ENCODE results near the gene NTM.

The NTM gene

DNA sequence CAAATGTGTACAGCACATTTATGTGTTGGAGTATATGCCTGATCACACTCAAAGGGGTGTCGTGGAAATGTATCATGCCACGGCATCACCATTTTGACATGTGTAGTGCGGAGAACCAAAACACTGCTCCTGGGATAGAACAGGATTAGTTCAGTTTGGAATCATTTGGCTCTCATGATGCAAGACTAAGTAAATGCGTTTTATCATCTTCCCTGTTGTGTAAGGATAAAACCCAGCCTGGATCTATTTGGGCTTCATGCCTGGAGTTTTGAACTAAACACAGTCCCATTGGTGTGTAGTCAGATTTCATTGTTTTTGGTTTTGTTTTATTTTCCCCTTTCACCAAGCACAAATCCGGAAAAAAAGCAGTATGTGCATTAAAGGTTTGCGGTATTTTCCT is 574.3 kb downstream of the NTM start:
- no peak for DNase-seq

DNA sequence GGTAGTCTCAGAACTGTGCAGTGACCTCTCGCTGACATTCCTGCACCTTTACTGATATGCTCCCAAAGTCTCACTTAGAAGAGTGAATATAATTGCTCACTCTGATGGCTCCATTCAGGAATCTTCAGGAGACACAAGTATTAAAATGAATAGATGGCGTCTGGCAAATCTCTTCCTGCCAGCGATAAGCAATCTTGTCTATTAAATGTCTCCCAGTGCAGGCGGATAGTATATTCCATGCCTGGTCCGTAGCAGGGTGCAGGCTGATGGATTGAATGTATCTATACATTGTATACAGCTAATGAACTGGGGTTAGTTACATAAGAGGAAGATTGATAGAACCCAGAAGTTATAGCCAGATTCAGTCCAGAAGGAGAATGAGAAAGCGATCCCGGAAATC is 575.3 kb downstream of the NTM start:
- DNase-seq, result no peak

DNA sequence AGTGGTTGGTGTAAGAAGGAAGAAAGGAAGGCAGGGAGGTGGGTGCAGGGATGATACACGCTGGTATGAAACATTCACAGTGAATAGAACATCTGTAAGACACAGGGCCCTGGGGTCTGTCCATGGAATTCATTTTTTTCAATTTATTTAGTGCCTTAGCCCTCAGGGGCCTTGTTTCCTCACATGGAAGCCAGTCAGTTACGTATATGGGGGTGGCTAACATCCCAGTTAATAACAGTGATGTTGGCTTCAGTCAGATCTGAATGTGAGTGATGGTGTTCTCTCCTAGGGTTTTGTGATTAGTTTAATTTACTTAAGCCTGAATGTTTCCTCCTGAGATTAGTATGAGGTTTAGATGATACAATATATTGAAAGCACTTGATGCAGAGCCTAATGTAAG is 577.1 kb downstream of the NTM start:
- no peak for DNase-seq

DNA sequence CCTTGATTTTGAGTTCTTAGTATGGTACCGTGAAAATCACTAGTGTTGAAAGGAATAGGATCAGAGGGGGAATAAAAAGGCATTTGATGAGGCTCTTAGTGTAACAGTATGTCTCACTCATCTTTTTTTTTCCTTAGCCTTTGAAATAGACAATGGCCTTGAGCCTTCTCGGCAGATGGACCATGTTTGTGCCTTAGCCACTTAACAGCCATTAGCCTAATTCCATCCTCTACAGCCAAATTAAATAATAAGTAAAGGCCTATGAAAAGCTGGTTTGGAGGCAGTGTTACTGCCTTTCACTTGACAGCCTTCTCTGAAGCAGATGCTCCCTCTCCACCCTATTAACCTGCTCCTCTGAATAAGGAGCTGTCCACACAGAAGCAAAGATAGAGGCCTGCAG is 580.7 kb downstream of the NTM start:
- DNase-seq, result peak; percentile 89

DNA sequence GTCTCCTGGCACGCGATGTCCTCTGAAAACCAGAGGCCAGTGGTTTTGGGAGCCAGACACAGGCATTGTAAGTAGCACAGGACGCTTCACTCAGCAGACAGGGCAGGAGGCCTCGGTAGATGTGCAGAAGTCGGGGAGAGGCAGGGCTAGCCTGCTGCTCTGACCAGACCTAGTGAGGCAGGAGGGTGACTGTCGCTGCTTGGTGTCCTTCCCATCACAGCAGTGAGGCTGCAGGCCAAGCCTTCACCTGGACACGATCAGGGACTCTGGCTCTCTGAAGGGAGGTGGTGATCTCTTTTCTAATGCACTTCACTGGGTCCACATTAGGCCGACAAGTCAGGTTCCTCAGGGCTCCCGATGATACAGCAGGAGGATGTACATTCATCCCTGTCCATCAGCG is 583.7 kb downstream of the NTM start:
- DNase-seq, result no peak

DNA sequence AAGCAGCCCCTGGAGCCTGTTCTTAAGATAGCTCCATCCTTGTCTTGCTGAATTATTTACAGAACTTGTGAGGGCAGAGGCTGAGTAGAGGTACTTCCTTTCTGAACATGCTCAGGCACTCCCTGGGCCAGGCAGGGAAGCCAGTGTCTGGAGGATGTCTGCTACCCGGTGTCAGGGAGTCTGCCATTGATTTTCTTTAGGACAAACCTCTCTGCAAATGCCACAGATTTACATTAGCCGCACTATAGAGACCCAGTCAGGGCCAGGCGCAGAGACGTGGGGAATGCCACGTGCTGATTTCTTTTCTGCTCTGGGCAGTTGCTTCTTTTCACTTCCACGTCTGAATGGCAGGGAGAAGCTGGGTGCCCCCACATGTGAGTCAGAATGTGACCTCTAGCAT is 585.5 kb downstream of the NTM start:
- no peak for DNase-seq

DNA sequence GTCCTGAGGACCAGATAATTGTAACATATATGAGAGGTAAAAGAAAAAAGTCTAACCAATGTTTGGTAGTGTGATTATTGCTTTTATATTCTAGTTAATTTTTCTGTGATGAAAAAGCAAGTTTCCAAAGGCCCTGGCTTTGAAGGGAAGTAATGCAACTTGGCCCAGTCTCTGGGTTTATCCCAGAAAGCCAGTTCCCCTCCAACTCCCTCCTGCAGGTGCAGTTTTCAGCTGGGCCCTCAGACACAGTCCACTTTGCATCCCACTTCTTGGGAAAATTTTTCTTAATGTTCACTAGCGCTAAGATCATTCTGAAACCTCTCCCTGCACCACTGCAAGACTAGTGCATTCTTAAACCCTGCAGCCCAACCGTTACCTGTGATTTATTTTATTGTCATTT is 586.8 kb downstream of the NTM start:
- DNase-seq, result no peak

DNA sequence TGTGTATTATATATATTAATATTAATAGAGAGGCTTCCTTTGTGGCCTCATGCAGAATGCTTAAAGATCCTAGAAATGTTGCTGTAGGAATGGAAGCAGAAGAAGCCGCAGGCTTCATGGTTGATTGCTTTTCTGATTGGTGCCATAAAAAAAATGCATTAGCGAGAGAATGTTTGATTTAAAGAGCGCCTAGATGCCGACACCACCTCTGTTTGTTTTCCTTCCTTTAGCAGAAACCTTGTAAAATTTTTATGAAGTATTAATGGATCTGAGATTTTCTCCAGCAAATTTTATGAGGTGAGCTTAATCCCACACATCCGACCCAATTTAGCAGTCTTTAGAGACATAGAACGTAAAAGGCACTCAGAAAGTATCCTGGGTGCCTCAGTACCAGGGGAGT is 587.5 kb downstream of the NTM start:
- DNase-seq, result no peak

DNA sequence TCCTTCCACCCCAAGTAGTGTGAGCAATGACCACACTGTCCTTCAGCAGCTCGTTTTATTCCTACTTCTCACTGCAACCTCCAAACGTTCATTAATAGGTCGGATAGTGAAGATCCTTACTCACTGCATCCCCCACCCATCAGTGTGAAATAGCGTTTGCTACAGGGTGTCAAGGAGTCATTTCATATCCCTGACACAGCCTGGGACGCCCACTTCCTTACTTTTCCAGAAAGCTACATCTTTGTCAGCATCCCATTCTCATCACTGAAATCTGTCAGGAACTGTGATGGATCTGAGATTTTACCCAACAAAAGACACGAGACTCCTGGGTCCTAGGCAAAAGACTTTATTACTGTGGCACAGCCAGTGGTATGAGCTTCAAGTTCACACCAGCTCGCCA is 592.4 kb downstream of the NTM start:
- no peak for DNase-seq

DNA sequence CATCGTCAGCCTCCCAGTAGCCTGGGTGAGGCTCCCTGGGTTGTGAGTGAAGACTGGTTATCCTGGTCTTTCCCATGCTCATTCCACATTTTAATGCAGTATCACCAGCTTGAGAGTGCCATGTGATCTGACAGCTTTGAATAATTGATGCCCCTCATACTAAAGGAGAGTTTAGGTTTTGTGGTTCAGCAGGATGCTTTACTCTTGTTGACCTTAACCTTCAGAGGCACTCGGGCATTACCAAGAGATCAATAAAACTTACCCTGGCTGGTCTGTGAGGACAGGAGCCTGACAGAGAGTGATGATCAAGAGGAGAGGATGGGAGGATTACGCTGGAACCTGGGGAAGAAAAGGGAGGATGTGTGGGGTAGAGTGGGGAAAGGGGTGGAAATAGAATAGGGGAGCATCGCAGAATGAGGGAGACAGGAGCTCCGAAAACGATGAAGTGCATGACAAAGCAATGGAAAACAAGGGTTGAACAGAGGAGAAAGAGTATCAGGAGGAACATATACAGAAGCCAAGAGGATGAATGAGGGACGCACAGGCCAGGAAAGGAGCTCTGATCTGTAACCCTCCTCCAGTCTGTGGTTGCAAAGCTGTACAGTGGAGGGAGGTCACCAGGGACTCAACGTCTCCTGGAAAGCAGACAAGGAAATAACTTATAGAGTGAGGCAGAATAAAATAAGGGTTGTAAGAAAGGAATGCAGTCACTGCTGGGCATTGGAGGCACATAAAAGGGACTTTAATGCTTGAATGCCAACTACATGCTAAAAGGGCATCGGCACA is 594.5 kb downstream of the NTM start:
- no peak for DNase-seq

DNA sequence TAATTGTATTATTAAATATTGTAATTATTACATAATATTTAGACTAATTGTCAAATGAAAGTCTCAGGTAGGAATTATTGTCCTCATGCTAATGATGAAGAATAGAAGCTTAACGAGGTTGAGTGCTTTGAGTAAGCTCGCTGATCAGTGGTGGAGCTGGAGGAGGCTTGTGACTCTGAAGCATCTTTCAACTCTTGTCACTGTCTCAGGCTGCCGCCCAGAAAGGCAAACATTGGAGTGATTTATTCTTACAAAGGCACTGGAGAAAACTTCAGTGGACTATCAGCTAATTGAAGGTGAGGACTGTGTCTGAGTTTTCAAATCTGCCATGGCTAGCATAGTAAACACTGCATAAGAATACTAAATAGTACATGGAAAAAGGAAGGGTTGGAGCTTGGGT is 595.1 kb downstream of the NTM start:
- DNase-seq, result no peak

DNA sequence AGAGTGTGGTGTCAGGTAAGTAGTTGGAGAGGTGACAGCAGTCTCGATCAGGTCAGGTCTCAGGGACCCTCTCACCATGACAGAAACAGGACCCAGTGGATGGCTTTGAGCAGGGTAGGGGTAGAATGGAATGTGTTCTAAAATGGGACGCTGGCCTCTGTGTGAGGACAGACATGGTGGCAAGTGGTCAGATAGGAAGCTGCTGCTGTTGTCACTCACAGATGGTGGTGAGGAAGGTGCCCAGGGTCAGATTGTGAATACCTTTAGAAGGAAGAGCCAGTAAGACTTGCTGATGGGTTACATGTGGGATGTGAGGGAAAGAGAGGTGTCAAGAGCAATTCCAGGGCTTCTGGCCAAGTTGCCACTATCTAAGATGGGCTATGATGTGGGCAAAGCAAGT is 596.3 kb downstream of the NTM start:
- DNase-seq, result no peak

DNA sequence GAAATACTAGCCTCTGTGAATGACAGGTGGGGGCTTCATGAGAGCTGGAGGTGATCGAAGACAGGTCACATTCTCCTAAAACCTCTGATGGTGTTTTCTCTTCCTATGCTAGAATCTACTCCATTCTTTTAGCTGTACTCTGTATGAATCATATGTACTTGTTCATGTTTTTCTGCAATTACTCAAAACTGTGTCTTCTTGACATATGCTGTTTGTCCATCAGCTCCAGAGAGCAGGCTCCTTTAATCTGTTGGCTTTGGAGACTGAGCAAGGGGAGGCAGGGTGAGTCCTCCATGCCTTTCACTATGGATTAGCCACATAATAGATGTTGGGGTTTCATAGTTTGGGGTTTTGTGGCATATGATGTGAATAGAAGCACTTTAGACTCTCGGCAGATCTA is 598.8 kb downstream of the NTM start:
- DNase-seq, result no peak

DNA sequence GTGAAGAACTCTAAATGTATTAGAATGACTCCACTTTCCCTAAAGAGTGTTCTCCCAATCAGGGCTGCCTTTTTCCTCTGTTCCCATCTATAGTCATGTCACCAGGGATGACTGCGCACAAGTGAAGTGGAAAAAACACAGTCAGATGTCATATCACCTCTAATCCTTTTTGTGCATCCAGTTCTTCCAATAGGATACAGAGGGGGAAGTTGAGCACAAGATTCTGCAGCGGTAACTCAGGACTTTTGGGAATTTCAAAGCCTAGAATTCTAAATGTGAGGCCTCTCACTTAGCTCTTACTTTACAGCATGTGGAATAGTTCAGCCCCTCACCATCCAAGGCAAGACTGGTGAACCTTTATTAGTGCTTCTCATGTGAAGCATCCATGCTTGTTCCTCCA is 602.6 kb downstream of the NTM start:
- no peak for DNase-seq

DNA sequence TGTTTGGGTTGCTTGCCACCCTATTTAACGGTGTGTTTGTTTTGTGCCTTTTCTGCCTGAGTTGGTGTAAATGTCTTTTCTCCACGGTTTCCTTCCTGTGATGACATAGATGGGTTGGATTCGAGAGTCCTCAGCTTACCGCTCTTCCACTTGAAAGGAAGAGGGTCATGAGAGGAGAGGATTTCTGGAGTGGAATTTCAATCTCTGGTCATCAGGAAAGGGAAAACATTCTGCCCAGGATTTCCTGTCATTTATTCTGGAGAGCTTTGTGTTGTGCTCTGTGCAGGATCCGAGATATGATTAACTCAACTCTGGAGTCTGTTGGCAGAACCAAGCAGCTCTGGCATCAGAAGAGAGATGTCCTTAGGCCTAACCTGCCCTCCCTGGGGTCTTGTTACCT is 605.2 kb downstream of the NTM start:
- DNase-seq, result no peak

DNA sequence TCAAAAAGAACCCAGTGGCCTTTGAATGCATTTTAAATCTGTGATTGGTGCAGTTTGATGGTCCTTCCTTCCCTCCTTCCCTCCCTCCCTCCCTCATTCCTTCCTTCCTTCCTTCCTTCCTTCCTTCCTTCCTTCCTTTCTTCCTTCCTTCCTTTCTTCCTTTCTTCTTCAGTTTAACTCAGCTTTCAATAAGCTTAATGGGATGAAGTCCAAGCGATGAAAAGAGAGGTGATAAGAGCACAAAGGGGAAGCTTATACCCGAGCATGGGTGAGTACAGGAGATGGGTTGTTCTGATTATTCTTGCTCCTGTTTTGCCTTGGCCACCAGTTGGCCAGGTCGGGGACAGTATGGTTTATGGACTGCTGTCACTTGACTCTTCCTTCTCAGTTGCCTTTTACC is 605.6 kb downstream of the NTM start:
- no peak for DNase-seq

DNA sequence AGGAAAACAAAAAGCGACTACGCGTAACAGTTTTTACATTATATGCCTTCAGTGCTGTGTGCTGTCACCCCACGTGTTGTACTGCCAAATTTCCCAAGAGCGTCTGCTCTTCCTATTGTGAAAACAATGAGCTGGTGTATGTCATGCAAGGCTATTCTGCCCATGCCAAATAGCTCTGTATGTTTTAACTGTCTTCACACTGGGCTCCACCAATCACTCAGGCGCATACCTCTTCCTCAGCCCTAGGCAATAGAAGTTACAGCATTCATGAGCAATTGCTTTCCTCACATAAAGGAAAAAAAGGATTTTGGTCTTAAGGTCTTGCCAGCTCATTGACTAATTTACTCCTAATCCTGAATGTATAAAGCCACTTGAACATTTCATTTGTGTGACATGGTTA is 606.8 kb downstream of the NTM start:
- no peak for DNase-seq

DNA sequence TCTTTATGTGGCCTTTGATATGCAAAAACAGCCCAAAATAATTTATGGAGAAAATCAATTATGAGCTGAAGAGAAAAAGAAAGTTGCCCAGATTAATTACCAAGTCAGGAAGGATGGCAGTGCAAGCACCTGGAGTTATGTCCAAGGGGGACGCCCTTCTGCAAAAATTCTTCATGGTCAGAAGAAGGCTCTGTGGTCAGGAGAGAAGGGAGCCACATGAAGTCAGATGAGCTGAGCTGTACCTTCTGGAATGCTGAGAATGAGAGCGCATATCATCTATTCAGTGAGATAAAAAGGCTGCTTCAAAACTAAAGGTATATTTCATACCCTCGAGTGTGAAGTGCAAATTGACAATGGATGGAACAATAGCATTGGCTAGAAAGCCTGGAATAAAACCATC is 607.4 kb downstream of the NTM start:
- DNase-seq, result no peak

DNA sequence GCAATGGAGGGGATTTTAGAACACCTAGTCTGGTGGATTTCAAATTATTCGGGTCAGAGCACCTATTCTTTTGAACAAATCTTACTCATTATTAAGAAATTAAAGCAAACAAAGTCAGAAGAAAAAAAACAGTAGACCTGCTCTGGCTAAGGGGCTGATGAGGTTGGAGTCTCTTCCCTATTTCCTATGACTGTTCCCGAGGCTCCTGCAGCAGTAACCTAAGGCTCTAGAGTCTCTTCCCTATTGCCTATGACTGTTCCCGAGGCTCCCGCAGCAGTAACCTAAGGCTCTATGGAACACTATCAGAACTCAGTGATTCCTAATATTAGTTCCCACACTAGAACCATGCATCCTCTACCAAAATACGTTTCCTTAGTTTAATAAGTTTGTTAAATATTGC is 607.9 kb downstream of the NTM start:
- DNase-seq, result no peak

DNA sequence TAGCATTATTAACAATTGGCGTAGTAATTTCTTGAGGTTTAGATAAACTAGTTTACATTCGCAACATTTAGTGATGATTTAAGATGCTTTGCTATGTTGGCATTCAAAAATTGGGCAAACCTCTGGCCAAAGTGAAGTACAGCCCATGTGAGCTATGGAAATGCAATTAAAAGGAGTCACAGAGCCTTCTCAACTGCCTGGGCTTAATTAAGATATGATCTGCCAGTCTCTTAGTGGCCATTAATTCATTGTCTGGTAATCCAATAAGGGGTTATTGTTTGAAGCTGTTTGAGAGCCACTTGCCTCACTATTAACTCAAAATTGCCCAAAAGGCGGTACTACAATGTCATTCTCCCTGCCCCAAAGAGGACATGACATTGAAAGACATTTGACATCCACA is 608.9 kb downstream of the NTM start:
- DNase-seq, result no peak

DNA sequence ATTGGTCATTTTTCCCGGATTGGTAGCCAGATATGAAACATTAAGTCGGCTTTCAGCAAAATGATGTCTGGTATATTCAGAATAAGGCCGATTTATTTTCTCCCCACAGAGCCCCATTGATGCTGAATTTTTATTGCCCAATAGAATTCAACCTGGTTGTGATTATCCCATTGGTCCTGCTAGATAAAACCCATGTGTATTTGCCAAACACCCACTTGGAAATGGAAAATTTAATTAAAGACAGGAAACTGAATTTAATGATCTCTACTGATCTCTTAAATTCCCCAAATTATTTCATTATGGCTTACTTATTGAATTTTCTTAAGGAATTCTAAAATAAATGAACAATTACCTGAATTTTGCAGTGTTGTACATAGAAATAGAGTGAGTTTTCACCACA is 609.8 kb downstream of the NTM start:
- no peak for DNase-seq

DNA sequence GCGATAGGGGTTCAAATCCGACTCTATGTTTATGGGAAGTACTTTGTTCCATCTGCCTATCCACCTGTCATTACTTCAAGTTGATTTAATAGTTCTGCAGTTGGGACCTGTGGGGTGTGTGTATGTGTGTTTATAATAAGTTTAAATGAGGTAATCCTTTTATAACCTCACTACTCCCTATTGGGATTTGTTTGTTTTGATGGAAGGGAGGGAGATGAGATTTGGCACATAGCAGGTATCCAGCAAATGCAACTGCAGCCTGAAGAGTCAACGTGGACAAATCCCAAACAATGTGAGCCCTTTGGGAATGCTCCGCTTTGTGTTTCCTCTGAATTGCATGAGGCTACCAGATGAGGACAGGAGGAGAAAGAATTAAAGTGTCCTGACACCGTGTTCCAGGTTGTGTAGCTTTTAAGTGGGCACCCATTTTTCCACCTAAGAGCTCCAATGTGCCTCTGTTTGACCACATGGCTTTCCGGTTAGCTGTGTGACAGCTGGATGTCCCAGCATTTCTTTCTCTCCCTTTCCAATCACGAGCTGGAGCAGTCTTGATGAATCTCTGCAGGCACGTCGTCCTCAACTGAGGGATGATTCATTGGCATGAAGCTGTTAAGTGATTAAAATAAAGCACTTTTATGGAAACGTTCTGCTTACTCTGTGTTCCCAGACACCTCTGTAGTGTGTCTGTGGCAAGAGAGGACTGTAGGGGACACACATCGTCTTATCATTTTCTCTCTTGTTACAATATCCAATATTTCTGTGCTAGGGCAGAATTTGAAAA is 610.7 kb downstream of the NTM start:
- peak; percentile 82 for DNase-seq

DNA sequence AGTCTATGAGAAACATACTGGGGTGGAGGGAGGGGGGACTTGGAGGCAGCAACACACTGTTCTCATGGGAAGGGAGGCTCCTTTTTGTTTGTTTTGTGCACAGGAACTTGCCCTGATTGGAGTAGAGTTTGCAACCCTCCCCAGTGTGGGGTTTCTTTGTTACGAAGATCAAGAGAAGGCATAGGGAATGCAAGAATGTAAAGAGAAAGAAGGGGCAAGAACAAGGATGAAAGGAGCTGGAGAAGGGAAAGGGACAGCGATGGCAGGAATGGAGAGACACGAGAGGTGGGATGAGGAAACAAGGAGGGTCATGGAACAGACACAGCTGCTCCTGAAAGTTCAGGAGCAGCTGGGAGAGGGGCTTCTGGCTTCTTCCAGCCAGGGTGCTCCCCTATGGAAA is 611.7 kb downstream of the NTM start:
- DNase-seq, result no peak

DNA sequence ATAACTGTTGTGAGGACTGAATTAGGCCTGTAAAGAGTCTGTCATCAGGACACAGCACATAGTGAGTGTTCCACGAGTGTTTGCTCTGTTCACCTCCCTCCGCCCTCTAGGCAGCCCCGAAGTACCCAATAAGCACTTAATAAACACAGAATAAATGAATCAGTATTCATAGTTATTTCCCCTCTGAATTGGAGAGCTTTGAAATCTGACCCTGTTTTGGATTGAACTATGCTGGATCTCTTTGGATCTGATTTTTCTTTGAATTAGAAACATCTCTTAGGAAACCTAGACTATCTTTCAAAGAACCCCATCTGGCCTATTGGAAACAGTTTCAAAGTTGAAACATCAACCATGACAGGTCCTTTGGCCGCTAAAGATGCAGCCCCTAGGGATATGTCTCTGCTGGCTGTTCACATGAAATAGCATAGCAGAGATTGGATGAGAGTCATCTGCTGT is 615.5 kb downstream of the NTM start:
- no peak for DNase-seq

DNA sequence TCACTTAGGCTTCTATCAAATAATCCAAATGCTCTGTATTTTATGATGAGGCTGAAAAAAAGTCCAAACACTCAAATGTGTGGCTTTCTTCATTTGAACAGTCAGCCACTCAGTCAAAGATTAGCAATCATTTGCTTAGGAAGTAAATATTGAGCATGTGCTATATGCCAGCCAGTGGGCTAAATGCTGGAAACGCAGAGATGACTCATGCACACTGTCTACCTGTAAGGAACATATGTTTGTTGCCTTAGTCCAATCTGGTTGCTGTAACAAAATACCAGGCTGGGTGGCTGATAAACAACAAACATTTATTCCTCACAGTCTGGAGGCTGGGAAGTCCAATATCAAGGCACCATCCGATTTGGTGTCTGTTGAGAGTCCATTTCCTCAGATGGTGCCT is 617.3 kb downstream of the NTM start:
- peak; percentile 62 for DNase-seq
